ENCODE measurements around the gene LENG1.
A peak's percentile ranks its signal among the peaks of the same experiment; 100 is the strongest.
"Not testable (repeated sequence)": the region's sequence is repeated elsewhere in the genome, so short reads cannot be mapped to it uniquely, and the experiment has no call there.

The LENG1 gene

GRCh38 chr19:54173951-54174834 is 14.7 kb upstream of the LENG1 start:
- H3K79me2 ChIP-seq (ENCODE audit: insufficient read depth, low read length), result no peaks in the 10 kb centered on the region
- H3K4me1 ChIP-seq (ENCODE audit: insufficient read depth, low read length, poor library complexity, severe bottlenecking), result no peaks in the 10 kb centered on the region
- peaks cover under 1% of the 10 kb centered on the region for H4K20me1 ChIP-seq (ENCODE audit: insufficient read depth, low read length, poor library complexity, severe bottlenecking)
- H3K9me2 ChIP-seq (replicated peaks; ENCODE audit: low read depth, low read length), result no peaks in the 10 kb centered on the region
- no peak overlapping the region for H3K9ac ChIP-seq (ENCODE audit: low read depth, low read length, poor library complexity, severe bottlenecking)
- no peak overlapping the region for H3K4me3 ChIP-seq (ENCODE audit: low read length, poor library complexity, severe bottlenecking)
- H3K36me3 ChIP-seq (ENCODE audit: insufficient read depth, low read length), result no peaks in the 10 kb centered on the region; the same call in 1 of the 2 replicates
- H3F3A ChIP-seq (ENCODE audit: low read depth), result no peaks in the 10 kb centered on the region
- H2AFZ ChIP-seq (ENCODE audit: low read length), result no peak overlapping the region
- no peaks in the 10 kb centered on the region for H3K27me3 ChIP-seq (ENCODE audit: insufficient read depth, low read length, poor library complexity, severe bottlenecking)
- no peaks in the 10 kb centered on the region for H3K9me3 ChIP-seq (ENCODE audit: insufficient read depth, low read depth, low read length)
- TF ChIP-seq EZH2phosphoT487 (IDR thresholded peaks at IDR 0.05; ENCODE audit: borderline replicate concordance) (no peak), CTCF (conservative IDR thresholded peaks at IDR 0.05; ENCODE audit: low read length) (no peak)
- H3K4me2 ChIP-seq (ENCODE audit: low read depth, low read length, poor library complexity, severe bottlenecking), result no peak overlapping the region

DNA sequence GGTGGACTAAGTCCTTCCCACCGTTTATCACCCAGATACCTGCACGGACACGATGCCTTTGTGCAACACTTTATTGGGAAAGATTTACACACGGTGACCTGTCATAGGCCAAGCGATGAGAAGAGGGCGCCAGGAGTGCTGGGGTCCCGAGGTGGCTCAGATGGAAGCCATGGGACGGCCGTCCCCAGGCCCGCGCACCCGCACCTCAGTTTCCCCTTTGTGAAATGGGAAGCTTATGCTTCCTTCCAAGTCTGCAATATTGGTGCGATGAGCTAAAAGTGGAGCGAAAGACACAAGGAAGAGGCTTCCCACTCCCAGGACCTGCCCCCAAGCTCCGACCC is 13.8 kb upstream of the LENG1 start:
- Histone ChIP-seq H3K9me2 (replicated peaks; ENCODE audit: low read depth, low read length) (no peaks in the 10 kb centered on the region), H3K9me3 (ENCODE audit: insufficient read depth, low read depth, low read length) (no peaks in the 10 kb centered on the region), H3K9ac (ENCODE audit: low read depth, low read length, poor library complexity, severe bottlenecking) (no peak overlapping the region), H2AFZ (ENCODE audit: low read length) (no peak overlapping the region), H3K4me2 (ENCODE audit: low read depth, low read length, poor library complexity, severe bottlenecking) (no peak overlapping the region), H4K20me1 (ENCODE audit: insufficient read depth, low read length, poor library complexity, severe bottlenecking) (no peaks in the 10 kb centered on the region), H3K27me3 (ENCODE audit: insufficient read depth, low read length, poor library complexity, severe bottlenecking) (no peaks in the 10 kb centered on the region), H3F3A (ENCODE audit: low read depth) (no peaks in the 10 kb centered on the region), H3K4me3 (ENCODE audit: low read length, poor library complexity, severe bottlenecking) (no peak overlapping the region), H3K36me3 (ENCODE audit: insufficient read depth, low read length) (no peaks in the 10 kb centered on the region), H3K4me1 (ENCODE audit: insufficient read depth, low read length, poor library complexity, severe bottlenecking) (no peaks in the 10 kb centered on the region), H3K79me2 (ENCODE audit: insufficient read depth, low read length) (no peaks in the 10 kb centered on the region)
- no peak for TF ChIP-seq CTCF (conservative IDR thresholded peaks at IDR 0.05; ENCODE audit: low read length)
- no peak for TF ChIP-seq EZH2phosphoT487 (IDR thresholded peaks at IDR 0.05; ENCODE audit: borderline replicate concordance)

GRCh38 chr19:54172471-54173358 is 13.2 kb upstream of the LENG1 start, which contains the start of gene TMC4:
TSS of gene TMC4 (minus strand) at chr19:54173160. CDS start at chr19:54173117, 43 bp downstream.
- Histone ChIP-seq H4K20me1 (ENCODE audit: insufficient read depth, low read length, poor library complexity, severe bottlenecking) (no peaks in the 10 kb centered on the region), H3F3A (ENCODE audit: low read depth) (no peaks in the 10 kb centered on the region), H3K79me2 (ENCODE audit: insufficient read depth, low read length) (no peaks in the 10 kb centered on the region), H3K36me3 (ENCODE audit: insufficient read depth, low read length) (no peaks in the 10 kb centered on the region), H2AFZ (ENCODE audit: low read length) (no peak within 1 kb of the TSS), H3K9ac (ENCODE audit: low read depth, low read length, poor library complexity, severe bottlenecking) (no peak within 1 kb of the TSS), H3K4me2 (ENCODE audit: low read depth, low read length, poor library complexity, severe bottlenecking) (no peak within 1 kb of the TSS), H3K9me3 (ENCODE audit: insufficient read depth, low read depth, low read length) (no peaks in the 10 kb centered on the region), H3K4me3 (ENCODE audit: low read length, poor library complexity, severe bottlenecking) (no peak within 1 kb of the TSS), H3K4me1 (ENCODE audit: insufficient read depth, low read length, poor library complexity, severe bottlenecking) (no peaks in the 10 kb centered on the region), H3K27me3 (ENCODE audit: insufficient read depth, low read length, poor library complexity, severe bottlenecking) (no peaks in the 10 kb centered on the region), H3K9me2 (replicated peaks; ENCODE audit: low read depth, low read length) (no peaks in the 10 kb centered on the region)
- TF ChIP-seq CTCF (conservative IDR thresholded peaks at IDR 0.05; ENCODE audit: low read length) (0 out of 2 replicates have a peak, but pooled peaks have one; percentile 11), EZH2phosphoT487 (IDR thresholded peaks at IDR 0.05; ENCODE audit: borderline replicate concordance) (no peak)

- not testable (repeated sequence) for H3K4me2 ChIP-seq (ENCODE audit: low read depth, low read length, poor library complexity, severe bottlenecking); H3K36me3 ChIP-seq (ENCODE audit: insufficient read depth, low read length); H3K4me3 ChIP-seq (ENCODE audit: low read length, poor library complexity, severe bottlenecking); H3K9ac ChIP-seq (ENCODE audit: low read depth, low read length, poor library complexity, severe bottlenecking); H3F3A ChIP-seq (ENCODE audit: low read depth); H3K4me1 ChIP-seq (ENCODE audit: insufficient read depth, low read length, poor library complexity, severe bottlenecking); H3K9me2 ChIP-seq (replicated peaks; ENCODE audit: low read depth, low read length); H3K9me3 ChIP-seq (ENCODE audit: insufficient read depth, low read depth, low read length); H4K20me1 ChIP-seq (ENCODE audit: insufficient read depth, low read length, poor library complexity, severe bottlenecking); H3K79me2 ChIP-seq (ENCODE audit: insufficient read depth, low read length); H2AFZ ChIP-seq (ENCODE audit: low read length); H3K27me3 ChIP-seq (ENCODE audit: insufficient read depth, low read length, poor library complexity, severe bottlenecking)
Measured at GRCh38 chr19:54171736-54172431, 12.4 kb upstream of the LENG1 start.
